Small intestine (tissue), 7 donors: ENCODE measurements around the gene DOCK4. TPM values are rescaled to one million over a fixed set of nuclear protein-coding genes. Genes with fewer than 3 reads are reported as not detected.

ENCODE experiments used
- DNase-seq, 2 donors: peaks; one replicate each; pipeline versions ENCODE4 v3.0.0 to v3.0.0-alpha.2; 2013
- FAIRE-seq: peaks from 2 replicates; lab custom pipeline; 2012; peaks lifted over from hg19 to GRCh38; lab: Jason Lieb, UNC
- H3K27ac ChIP-seq, 3 donors: one replicate each; pipeline ENCODE4 v1.5.1; 2013; ENCODE audit warnings: low read length in 2 of 3, mild to moderate bottlenecking in 2 of 3, control low read depth in 1 of 3, inconsistent platforms in 1 of 3, low read depth in 1 of 3, moderate library complexity in 1 of 3
- H3K27me3 ChIP-seq, 3 donors: one replicate each; pipeline ENCODE4 v1.6.1; 2013; ENCODE audit warnings: low read length in 3 of 3, inconsistent platforms in 1 of 3; ENCODE audit not compliant: control insufficient read depth in 3 of 3, insufficient read depth in 3 of 3
- H3K36me3 ChIP-seq, 3 donors: one replicate each; pipeline ENCODE4 v1.6.1; 2013; ENCODE audit warnings: low read length in 3 of 3, inconsistent platforms in 1 of 3, low read depth in 1 of 3, mild to moderate bottlenecking in 1 of 3, moderate library complexity in 1 of 3; ENCODE audit not compliant: control insufficient read depth in 3 of 3, insufficient read depth in 2 of 3
- H3K4me1 ChIP-seq, 3 donors: one replicate each; pipeline ENCODE4 v1.6.1; 2013; ENCODE audit warnings: low read length in 2 of 3, inconsistent platforms in 1 of 3, low read depth in 1 of 3, mild to moderate bottlenecking in 1 of 3, moderate library complexity in 1 of 3; ENCODE audit not compliant: control insufficient read depth in 3 of 3, insufficient read depth in 2 of 3
- H3K4me3 ChIP-seq, 3 donors: one replicate each; pipeline ENCODE4 v1.5.1; 2013; ENCODE audit warnings: low read length in 3 of 3, control low read depth in 1 of 3, inconsistent platforms in 1 of 3, low read depth in 1 of 3, mild to moderate bottlenecking in 1 of 3, moderate library complexity in 1 of 3
- H3K9me3 ChIP-seq, 2 donors: one replicate each; pipeline ENCODE4 v1.6.1; 2013; ENCODE audit warnings: low read depth in 1 of 2, low read length in 1 of 2; ENCODE audit not compliant: control insufficient read depth in 2 of 2, insufficient read depth in 1 of 2
- WGBS, 3 donors: extraction: QIAGEN DNeasy Blood & Tissue Kit; methylation state at CpG; one replicate each; pipeline ENCODE4 v1.1.7; 2013; 5-methylcytosine and 5-hydroxymethylcytosine counted together
- polyA plus RNA-seq, 4 donors: library from polyadenylated mRNA; stranded (reverse) in 3 of 4; unstranded in 1 of 4; fragments of 200-250 nt in 3 of 4; fragments of 120-200 nt in 1 of 4; gene quantifications; one replicate each; pipeline versions ENCODE4 v1.2.1 to v1.2.3, GENCODE V29; 2013
- donor health status: healthy with polysubstance abuse.
- donor health status: control.
- donor health status: control.
- donor health status: Bipolar disorder and iron deficiency.
- donor health status: healthy.

DOCK4 gene
- polyA plus RNA-seq, 4 donors, result 1.9 to 4.1 (median 3.8) TPM; not detected in 1

DNA sequence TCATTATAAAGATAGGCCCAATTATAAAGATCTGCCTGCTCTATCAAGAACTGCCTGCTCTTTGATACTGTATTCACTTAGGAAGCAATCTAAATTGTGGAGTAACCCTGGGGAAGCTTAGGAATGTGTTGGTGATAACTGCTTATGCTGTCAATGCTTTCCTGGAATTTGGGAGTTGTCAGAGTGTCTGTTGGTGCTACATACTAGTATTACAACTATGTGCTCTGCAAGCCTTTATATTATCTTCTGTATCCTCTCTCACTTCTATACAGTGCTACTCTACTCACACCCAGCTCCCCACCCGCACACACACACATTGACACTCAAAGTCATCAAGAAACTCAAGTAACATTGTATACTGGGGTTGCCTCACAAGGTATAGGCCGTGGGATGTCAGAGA, 6.4 kb upstream of the DOCK4 start:
- Histone ChIP-seq H3K4me3 (no peak overlapping the region), H3K9me3 (no peaks in the 10 kb centered on the region), H3K27me3 (no peaks in the 10 kb centered on the region), H3K27ac (no peak overlapping the region), H3K36me3 (no peaks in the 10 kb centered on the region), H3K4me1 (peaks cover 0 to 7% (median 3%) of the 10 kb centered on the region in 3 donors)
- DNase-seq (no peak), FAIRE-seq (no peak)
- WGBS, 3 donors, result 94 to 98% (median 96%) methylated on average over 2 of the region's 2 CpGs

GRCh38 chr7:112211348-112211907, 5.2 kb upstream of the DOCK4 start:
- H3K4me1 ChIP-seq, result peaks cover 0 to 10% (median 3%) of the 10 kb centered on the region in 3 donors
- no peak for FAIRE-seq
- no peak overlapping the region for H3K4me3 ChIP-seq
- H3K9me3 ChIP-seq, result no peaks in the 10 kb centered on the region
- DNase-seq, result peak; percentile 36 to 46
- H3K27me3 ChIP-seq, result no peaks in the 10 kb centered on the region
- H3K27ac ChIP-seq, result no peak overlapping the region
- no peaks in the 10 kb centered on the region for H3K36me3 ChIP-seq
- WGBS, 3 donors, result 10 to 31% (median 19%) methylated on average over 1 of the region's 1 CpG

GRCh38 chr7:112207765-112208164, 1.6 kb upstream of the DOCK4 start:
- Histone ChIP-seq H3K9me3 (no peaks in the 10 kb centered on the region), H3K27me3 (peaks cover 0 to 17% (median 2%) of the 10 kb centered on the region in 3 donors), H3K27ac (no peak overlapping the region), H3K36me3 (no peaks in the 10 kb centered on the region), H3K4me3 (peak overlapping the region in 1 of 3 donors; percentile 83), H3K4me1 (peaks cover 0 to 12% (median 7%) of the 10 kb centered on the region in 3 donors)
- WGBS, 3 donors, result 85 to 94% (median 91%) methylated on average over 6 of the region's 6 CpGs
- DNase-seq (no peak), FAIRE-seq (no peak)

DNA sequence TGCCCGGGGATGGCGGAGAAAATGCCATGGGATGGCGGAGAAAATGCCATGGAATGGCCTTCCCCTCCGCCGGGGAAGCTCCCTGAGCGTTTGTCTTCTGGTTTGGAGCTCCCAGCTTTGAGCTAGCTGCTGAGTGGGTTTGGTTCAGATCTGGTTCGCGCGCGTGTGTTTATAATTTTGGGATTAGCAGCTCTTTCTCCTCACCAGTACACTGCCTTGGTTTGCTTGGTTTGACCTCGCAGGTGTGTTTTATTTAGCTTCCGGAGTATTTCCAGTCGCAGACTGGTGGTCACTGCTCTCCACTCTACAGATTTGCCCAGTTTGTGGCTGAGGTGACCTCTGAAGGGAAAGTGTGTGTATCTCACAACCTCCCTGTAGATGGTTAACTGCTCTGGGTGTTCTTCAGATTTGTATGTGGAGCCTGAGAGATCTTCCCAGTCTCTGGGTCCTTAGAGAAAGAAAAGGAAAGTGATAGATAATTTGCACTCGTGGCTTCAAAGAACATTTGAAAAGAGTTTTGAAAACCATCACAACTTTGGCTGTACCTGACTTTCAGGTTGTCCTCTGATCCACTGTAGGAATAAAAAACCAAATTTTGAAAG, 893 bp upstream of the DOCK4 start:
- FAIRE-seq, result no peak
- H3K4me3 ChIP-seq, result peak overlapping the region; percentile 71 to 99 (median 83)
- WGBS, 3 donors, result 0 to 1% (median 1%) methylated on average over 14 of the region's 14 CpGs
- H3K36me3 ChIP-seq, result no peaks in the 10 kb centered on the region
- H3K27ac ChIP-seq, result peak overlapping the region; percentile 56 to 92 (median 84)
- H3K27me3 ChIP-seq, result peaks cover 0 to 17% (median 2%) of the 10 kb centered on the region in 3 donors
- DNase-seq, result peak; percentile 29 to 56
- peaks cover 0 to 12% (median 7%) of the 10 kb centered on the region in 3 donors for H3K4me1 ChIP-seq
- no peaks in the 10 kb centered on the region for H3K9me3 ChIP-seq

- H3K36me3 ChIP-seq, result no peaks in the 10 kb centered on the region
- WGBS, 3 donors, result 0 to 1% (median 1%) methylated on average over 67 to 69 of the region's 69 CpGs
- FAIRE-seq, result no peak
Measured at GRCh38 chr7:112205343-112206237, 609 bp downstream of the DOCK4 start.

DNA sequence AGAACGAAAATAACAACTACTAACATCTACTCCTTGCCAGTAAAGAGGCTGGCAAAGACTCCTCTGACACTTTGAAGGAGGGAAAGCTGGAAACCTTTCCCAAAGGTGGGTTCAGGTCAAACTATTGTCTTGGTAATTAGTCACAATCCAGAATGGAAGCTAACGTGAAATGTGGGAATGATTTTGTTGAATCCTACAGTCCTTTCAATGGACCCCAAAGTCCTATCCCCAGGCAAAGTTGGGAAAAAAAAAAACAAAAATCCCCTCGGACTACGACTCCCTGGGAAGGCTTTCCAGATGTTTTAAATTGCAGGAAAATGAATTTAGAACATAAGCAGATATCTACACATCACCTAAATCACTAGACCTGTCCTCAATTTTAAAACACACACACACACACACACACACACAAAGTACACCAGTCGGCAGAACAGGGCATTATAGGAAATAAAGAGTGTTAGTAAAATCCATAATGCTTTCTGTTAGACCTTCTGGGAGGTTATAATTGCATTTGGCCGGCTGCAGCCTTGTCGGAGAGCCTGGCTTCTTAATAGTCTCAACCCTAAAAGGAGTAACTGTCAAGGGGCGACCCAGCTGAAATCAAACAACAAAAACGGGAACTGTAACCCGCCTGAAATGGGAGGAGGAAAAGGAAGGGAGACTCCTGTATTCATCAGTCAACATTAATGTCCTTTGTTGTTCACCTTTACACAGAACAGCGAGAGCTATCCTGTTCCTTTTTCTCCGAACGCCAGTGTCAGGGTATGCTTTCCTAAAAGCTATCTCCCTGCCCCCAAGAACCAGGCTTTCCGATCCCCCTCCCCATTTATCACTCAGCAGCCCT, 1.5 kb downstream of the DOCK4 start:
- Histone ChIP-seq H3K36me3 (no peaks in the 10 kb centered on the region), H3K9me3 (no peaks in the 10 kb centered on the region), H3K4me1 (peaks cover 0 to 10% (median 4%) of the 10 kb centered on the region in 3 donors), H3K27me3 (peaks cover 0 to 17% (median 2%) of the 10 kb centered on the region in 3 donors), H3K4me3 (peak overlapping the region; percentile 82 to 99 (median 85)), H3K27ac (peak overlapping the region in 2 of 3 donors; percentile 57 to 63)
- FAIRE-seq (no peak), DNase-seq (peak; percentile 8 to 9)
- 1 to 2% (median 1%) methylated on average over 14 of the region's 14 CpGs for WGBS, 3 donors

More at GRCh38 chr7:112205343-112206237, 609 bp downstream of the DOCK4 start:
- DNase-seq, result peak; percentile 30 to 78
- Histone ChIP-seq H3K27ac (peak overlapping the region in 2 of 3 donors; percentile 57 to 63), H3K4me1 (peaks cover 0 to 10% (median 4%) of the 10 kb centered on the region in 3 donors), H3K4me3 (peak overlapping the region; percentile 82 to 99 (median 85)), H3K9me3 (no peaks in the 10 kb centered on the region), H3K27me3 (peaks cover 0 to 17% (median 2%) of the 10 kb centered on the region in 3 donors)

GRCh38 chr7:112203365-112203739, 2.8 kb downstream of the DOCK4 start:
- FAIRE-seq (no peak), DNase-seq (no peak)
- Histone ChIP-seq H3K27me3 (peaks cover 0 to 17% (median 2%) of the 10 kb centered on the region in 3 donors), H3K36me3 (no peaks in the 10 kb centered on the region), H3K9me3 (no peaks in the 10 kb centered on the region), H3K27ac (no peak overlapping the region), H3K4me1 (peaks cover 0 to 10% (median 4%) of the 10 kb centered on the region in 3 donors), H3K4me3 (no peak overlapping the region)
- WGBS, 3 donors, result 66 to 77% (median 70%) methylated on average over 4 of the region's 4 CpGs
